ENCODE results near the gene GARS1.

- TF ChIP-seq CTCF (conservative IDR thresholded peaks at IDR 0.05) = no peak
- no peak for TF ChIP-seq EZH2 (IDR thresholded peaks at IDR 0.05; ENCODE audit: low read depth)
Observed at GRCh38 chr7:30674420-30674819, 79.7 kb downstream of the GARS1 start.
